Astrocyte of the spinal cord (primary cell): ENCODE measurements around the gene MTHFD1.
A peak's percentile ranks its signal among the peaks of the same experiment; 100 is the strongest.

ENCODE experiments used
- DNase-seq: peaks from one replicate; pipeline ENCODE4 v3.0.0; 2011; ENCODE audit warnings: low read depth, low spot score
- H3K4me3 ChIP-seq: 2 replicates; pipeline ENCODE4 v1.5.1; 2011; ENCODE audit warnings: low read depth, mild to moderate bottlenecking, low read length, moderate library complexity
- in situ Hi-C: cut with HindIII; loops from 2 replicates; pipeline ENCODE4 v1.10.0; 2017; ENCODE audit warnings: low sequenced_read_pairs
- TF ChIP-seq, protein P1 (sequence below): IDR thresholded peaks from 2 replicates; pipeline ENCODE4 v1.5.1; 2012; ENCODE audit warnings: low read depth, mild to moderate bottlenecking, low read length, inconsistent platforms

The MTHFD1 gene

DNA sequence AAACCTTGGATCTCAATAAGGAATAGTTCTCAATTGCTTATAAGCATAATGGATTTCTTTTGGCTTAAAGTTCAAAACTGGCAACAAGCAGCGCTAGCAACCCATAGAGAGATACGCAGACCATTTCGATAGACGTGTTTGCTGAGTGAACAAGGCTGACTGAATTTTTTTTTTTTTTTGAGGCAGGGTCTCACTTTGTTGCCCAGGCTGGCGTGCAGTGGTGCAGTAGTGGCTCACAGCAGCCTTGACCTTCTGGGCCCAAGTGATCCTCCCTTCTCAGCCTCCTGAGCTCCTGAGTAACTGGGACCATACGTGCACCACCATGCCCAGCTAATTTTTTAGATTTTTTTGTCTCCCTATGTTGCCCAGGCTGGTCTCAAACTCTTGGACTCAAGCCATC, 75.7 kb downstream of the MTHFD1 start:
- H3K4me3 ChIP-seq: no peak overlapping the region
- in situ Hi-C loops: no loop called here
- DNase-seq: no peak
- TF ChIP-seq, protein P1, sequence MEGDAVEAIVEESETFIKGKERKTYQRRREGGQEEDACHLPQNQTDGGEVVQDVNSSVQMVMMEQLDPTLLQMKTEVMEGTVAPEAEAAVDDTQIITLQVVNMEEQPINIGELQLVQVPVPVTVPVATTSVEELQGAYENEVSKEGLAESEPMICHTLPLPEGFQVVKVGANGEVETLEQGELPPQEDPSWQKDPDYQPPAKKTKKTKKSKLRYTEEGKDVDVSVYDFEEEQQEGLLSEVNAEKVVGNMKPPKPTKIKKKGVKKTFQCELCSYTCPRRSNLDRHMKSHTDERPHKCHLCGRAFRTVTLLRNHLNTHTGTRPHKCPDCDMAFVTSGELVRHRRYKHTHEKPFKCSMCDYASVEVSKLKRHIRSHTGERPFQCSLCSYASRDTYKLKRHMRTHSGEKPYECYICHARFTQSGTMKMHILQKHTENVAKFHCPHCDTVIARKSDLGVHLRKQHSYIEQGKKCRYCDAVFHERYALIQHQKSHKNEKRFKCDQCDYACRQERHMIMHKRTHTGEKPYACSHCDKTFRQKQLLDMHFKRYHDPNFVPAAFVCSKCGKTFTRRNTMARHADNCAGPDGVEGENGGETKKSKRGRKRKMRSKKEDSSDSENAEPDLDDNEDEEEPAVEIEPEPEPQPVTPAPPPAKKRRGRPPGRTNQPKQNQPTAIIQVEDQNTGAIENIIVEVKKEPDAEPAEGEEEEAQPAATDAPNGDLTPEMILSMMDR: no peak

- H3K4me3 ChIP-seq: peak overlapping the region; percentile 74
- TF ChIP-seq, protein P1: no peak
- no peak for DNase-seq
- in situ Hi-C loops: no loop called here
These were observed 76.5 kb downstream of the MTHFD1 start for GRCh38 chr14:64464651-64465050.

- DNase-seq: peak; percentile 23
- TF ChIP-seq, protein P1: no peak
- H3K4me3 ChIP-seq: peak within 1 kb of the TSS; percentile 74
- in situ Hi-C loops: no loop called here
These were observed 77.2 kb downstream of the MTHFD1 start, which contains the start of gene AKAP5 for GRCh38 chr14:64465191-64465822. Gene AKAP5, plus strand, starts transcription at chr14:64465499. Its CDS starts 2,896 bp downstream, at chr14:64468395.

DNA sequence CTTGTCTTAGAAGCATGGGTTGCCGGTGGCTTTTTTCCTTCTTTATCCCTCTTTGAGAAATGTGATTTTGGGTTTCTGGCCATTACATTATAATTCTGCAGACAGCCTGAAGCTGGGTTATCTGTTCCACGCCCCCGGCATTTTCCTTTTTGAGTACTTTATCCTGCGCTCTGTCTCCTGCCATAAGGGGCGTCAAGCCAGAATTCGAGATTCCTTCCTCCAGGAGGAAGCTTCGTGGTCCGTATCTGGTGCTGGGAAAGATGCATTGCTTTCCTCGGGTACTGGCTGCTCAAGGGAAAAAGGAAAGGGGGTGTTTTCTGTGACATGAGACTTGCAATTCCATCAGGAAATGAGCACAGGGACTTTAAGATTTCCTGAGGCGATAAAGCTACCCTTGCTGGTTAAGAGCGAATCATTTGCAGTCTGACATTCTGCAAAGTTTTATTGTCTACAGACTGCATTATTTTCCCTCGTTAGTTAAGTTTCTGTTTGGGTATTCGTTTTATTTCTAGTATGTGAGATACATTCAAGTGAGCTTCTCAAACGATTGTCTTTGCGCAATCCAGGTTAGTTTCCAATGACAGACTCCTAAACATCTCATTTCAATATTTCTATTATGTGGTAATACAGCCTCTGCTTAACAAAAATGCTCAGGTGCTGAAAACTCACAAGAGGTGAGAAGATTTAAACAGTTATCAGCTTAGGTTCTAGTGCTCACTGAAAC, 77.8 kb downstream of the MTHFD1 start:
- in situ Hi-C loops: no loop called here
- DNase-seq: peak; percentile 60
- TF ChIP-seq, protein P1: peak; percentile 45
- H3K4me3 ChIP-seq: peak overlapping the region; percentile 74

DNA sequence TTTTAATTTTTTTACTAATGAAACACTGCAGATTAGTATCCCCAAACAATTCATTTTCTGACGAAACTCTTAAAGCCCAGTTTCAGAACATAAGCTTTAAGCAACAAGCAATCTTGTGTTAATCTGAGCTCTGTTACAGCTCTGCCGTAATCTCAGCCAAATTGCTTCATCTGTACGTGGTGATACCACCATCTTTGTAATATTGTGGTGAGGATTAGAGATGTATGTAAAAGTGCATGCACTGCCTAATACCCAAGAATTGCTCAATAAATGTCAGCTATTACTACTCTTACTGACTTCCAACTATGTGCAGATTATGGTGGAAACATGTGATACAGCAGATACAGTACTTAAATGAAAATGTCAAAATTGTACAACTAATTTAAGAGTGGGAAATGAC, 78.9 kb downstream of the MTHFD1 start:
- TF ChIP-seq, protein P1: no peak
- no peak for DNase-seq
- in situ Hi-C loops: no loop called here
- no peak overlapping the region for H3K4me3 ChIP-seq

DNA sequence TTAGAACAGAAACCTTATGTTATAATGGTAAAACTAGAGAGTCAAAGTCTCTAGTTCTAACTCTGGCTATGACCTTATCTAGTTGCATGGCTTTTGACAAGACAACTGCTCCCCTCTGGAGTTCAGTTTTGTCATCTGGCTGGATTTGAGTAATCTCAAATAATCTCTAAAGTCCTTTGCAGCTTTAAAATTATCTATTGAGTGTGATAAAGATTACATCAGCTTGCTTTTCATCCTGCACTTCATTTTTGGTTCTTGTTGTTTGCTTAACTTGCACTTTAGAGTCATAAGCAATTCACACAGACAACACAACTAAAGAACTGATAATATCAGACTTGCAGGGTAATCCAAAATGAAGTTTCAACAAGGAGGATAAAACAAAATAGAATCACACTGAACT, 79.4 kb downstream of the MTHFD1 start:
- H3K4me3 ChIP-seq: no peak overlapping the region
- in situ Hi-C loops: no loop called here
- TF ChIP-seq, protein P1: no peak
- no peak for DNase-seq
